GM18861 (cell line): ENCODE data around the gene PTGS1.
"Not testable (repeated sequence)": the region's sequence is repeated elsewhere in the genome, so short reads cannot be mapped to it uniquely, and the experiment has no call there.

ENCODE experiments used
- ATAC-seq: cut with Tn5 transposase; IDR thresholded peaks from one replicate; pipeline ENCODE4 v1.9.1; 2021; ENCODE audit not compliant: unreplicated experiment

The PTGS1 gene

DNA sequence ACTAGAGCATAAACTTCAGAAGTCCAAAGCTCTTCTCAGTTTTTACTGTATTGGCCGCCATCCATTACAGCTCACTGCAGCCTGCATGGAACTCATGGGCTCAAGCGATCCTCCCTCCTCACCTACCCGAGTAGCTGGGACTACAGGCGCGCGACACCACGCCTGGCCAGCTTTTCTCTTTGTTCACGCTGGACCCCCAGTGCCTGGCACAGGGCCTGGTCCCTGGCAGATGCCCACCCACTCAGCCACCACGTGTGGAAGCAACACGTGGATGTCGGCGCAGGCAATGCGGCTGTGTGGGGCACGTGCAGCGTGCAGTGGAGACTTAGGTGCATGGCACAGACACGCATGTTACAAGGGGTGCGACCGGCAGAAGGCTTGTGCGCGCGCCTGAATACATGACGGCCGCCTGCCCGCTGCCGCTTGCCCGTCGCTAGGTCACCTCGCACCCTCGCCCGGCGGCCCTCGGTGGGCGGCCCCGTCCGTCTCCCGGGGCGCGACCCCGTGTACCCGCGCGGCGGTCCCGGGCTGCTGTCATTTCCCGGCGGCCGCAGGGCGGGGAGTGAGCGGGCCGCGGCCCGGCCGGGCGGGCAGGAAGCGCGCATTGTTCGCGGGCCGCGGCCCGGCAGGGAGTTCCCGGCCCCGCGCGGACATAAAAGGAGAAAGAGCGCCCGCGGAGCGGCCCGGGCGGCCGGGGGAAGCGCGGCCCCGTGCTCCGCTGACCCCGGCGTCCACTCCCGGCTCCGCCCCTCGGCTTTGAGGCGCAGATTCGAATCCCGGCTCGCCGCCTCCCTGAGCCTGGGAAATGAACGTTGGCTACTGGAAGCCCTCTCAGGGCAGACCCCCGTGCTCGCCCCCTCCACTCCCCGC lies 24.1 kb upstream of the PTGS1 start:
- ATAC-seq, result no peak

DNA sequence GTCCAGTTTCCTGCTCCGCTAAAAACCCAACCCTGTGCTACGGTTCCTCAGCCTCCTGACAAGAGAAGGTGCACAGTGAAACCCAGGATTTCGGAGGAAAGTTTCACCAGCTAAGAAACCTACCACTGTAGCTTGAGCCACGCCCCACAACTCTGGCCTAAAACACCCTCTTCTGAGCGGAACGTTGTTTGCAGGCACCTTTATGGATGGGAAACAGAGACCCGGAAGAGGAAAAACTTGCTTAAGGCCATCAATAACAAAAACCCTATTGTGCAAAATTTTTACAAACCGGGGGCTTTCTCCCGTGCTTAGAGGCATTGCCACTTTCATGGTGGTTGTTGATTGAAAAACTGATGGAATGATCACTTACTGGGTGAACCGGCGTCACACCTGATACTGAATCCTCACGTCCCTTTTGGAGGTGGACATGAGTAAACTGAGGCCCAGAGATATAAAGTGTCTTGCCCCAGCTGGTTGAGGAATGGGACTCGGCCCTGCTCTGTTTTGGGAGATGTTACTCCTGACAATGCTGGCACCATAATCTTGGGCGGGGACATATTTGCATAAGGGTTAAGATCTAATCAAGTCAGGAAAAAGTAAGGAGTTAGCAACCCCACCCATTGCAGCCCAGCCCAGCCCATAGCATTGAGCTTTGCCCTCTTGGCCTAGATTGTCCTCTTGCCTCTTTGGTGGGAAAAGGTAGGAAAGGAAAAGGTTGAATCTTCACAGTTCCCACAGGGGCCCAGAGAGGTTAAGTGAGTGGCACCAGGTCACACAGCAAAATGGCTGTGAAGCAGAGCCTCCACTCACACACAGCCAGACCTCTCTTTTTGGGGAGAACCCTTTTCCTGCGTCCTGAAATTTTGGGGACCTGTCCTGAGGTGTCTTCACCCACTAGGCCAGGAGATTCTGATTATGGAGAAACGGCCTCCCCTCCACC lies 23.2 kb upstream of the PTGS1 start:
- ATAC-seq, result no peak

DNA sequence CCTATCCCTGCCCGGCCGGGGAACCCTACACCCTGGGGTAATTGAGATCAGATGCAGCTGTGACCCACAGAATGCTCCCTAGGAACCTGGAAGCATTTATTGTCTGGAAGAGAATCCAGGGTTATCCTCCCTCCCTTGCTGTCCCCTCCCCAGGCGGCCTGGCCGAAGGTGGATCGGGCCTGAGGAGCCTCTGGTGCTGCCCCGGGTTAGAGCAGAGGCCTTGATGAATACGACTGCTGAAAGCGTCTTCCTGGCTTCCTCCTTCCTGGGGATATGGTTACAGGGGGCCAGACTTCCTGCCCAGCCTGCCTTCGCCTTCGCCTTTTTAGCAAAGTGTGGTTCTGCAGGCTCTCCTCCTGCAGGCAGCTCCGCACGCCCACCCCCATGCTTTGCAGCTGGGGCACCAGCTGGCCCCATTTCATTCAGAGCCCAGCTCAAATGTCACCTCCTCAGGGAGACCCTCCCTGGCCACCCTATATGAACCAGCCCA lies 22.5 kb upstream of the PTGS1 start:
- no peak for ATAC-seq

DNA sequence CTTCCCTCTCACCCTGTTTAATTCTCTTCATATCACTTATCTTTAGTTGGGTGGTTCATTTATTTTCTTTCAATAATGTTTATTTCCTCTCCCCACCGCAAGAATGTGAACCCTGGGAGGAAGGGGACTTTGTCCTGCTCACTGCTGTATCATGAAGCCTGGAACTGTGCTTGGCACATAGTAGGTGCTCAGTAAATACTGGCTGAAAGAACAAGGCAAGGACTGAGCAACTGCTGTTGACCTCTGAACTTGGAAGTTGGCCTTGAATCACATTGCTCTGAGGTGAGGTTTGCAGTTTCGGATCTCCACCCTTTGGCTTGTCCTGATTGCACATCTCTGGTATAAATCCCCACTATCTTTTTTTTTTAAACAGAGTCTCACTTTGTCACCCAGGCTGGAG lies 22.0 kb upstream of the PTGS1 start:
- no peak for ATAC-seq

DNA sequence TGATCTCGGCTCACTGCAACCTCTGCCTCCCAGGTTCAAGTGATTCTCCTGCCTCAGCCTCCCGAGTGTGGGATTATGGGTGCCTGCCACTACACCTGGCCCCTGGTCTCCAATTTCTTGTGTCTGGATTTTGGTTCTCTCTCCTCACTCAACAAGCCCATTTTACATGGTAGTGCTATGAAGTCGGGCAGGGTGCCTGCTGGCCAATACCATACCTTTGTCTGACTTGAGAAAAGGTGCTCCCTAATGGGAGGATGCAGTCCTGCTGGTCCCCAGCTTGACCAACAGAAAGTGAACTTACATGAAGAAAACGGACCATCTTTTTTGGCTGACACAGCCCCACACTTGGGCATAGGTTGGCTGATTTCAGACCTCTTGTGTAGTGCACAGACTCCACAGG lies 21.6 kb upstream of the PTGS1 start:
- ATAC-seq, result no peak

DNA sequence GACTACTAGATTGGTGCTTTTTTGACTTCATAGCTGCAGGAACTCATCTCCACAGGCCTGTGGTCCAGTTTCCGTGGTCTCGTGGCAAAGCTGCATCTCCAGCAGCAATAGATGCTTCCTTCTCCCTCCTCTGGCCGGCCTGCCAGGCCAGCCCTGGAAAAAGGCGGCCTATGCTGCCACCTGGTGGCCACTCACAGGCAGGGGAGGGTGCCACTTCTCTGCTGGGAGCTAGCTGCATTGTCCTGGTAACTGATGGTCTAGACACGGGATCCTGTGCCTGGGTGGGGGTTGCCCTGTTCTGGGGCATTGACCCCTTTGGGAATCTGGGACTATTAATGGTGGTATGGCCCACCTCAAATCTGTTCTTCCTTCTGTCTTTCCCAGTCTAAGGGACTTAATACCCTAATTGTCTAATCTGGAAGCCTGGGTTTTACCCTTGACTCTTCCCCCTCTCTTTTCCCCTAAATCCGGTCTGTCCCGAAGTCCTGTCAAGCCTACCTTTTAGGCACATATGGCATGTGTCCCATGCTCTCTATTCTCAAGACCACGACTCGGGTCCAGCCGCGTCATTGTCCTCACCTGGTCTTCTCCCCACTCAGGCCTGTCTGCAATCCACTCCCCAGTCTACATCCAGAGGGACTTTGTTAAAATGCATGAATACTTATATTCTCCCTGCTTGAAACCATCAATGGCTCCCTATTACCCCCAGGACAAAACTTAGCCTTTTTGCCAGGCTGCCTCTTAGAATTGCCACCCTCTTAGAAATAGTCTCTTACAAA lies 20.1 kb upstream of the PTGS1 start:
- peak; percentile 66 for ATAC-seq

DNA sequence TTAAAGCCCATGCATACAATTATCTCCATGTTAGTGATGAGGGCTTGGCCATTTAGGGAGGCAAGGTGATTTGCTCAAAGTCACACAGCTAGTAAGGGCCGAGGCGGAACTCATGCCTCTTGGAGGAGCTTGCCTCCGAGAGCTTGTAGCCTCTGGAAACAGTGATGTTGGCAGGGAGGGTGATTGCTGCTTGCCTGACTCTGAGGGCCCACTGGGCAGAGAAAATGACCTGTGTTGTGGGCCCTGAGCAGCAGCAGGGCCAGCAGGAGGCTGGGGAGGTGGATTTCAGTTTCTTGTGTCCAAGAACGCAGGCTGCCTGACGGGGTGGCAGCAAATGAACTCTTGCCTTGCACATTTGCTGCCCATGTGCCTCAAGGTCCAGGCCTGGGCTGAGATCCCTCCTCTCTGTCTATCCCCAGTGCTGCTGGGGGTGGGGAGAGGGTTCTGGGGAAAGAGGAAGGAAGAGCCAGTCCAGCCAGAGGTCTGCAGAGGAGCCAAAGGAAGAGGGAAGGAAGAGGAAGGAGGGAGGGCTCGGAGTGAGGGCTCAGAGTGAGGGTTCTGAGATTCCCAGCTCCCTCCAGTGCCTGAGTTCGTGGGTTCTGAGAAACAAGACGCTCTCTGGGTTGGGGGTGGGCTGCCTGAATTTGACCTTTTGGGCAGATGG lies 16.2 kb upstream of the PTGS1 start:
- ATAC-seq, result no peak

DNA sequence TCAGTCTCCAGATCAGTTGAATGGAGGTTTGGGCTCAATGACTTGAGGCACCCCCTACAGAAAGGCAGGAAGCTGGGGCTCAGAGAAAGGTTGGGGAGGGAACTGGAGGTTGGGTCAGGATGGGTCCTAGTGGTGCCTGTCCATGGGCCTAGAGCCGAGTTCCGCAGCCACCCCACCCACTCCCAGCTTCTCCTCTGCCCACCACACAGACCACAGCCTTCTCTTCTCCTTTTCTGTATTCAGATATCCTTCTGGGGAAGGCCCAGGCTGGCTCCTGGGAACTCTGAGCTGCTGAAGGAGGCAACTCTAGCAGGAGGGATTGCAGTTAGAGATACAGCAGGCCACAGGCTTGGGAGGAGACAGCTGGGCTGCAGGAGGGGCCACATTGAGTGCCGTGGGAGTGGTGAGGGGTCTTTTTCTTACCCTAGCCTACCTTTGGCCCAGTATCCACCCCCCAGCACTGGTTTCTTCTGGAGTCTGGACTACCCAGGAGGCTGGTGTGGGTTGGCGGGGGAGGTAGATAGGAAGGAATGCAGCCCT lies 15.4 kb upstream of the PTGS1 start:
- no peak for ATAC-seq

DNA sequence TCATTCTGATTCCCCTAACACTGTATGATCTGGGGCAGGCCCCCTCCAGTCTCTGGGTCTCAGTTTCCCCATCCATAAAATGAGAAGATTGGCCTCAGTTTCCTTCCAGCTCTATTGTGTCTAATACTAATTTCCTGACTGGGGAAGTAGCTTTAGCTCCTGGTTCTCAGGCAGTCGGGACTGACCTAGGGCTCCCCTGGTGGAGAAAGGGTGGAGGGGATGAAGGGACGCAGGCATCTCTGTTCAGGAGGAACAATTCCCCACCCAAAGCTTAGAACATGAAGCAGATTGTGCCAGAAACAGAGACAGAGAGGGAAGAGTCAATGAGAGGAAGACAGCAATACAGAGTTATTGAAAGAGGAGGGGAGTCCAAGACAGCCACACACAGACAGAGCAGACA lies 14.2 kb upstream of the PTGS1 start:
- ATAC-seq, result no peak

DNA sequence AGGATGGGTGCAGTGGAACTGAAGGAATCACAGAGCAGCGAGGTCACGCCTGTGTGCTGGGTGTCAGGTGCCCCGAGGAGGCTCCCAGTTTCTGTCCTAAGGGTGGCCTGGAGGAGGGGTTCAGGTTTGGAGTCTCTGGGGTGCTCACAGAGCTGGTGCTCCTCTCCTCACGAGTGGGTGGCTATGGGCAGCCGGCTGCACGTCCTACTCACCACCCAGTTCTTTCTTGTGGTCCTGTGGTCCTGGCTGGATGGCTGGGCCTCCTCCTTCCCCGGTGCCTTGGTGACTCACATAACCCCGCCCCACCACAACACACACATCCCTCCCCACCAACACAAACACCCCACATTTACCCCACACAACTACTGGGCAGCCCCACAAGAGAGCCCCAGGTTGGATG lies 9.9 kb upstream of the PTGS1 start:
- ATAC-seq, result no peak

DNA sequence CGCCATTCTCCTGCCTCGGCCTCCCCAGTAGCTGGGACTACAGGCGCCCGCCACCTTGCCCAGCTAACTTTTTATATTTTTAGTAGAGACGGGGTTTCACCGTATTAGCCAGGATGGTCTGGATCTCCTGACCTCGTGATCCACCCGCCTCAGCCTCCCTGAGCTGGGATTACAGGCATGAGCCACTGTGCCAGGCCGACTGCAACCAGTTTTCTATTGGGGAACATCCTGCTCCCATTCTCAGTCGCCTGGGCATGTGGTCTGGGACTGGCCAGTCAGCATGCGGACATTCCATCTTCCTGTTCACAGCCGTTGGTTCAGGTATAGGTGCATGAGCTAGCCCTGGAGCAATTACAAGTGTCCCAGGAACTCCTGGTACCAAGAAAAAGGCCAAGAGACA lies 7.7 kb upstream of the PTGS1 start:
- not testable (repeated sequence) for ATAC-seq

DNA sequence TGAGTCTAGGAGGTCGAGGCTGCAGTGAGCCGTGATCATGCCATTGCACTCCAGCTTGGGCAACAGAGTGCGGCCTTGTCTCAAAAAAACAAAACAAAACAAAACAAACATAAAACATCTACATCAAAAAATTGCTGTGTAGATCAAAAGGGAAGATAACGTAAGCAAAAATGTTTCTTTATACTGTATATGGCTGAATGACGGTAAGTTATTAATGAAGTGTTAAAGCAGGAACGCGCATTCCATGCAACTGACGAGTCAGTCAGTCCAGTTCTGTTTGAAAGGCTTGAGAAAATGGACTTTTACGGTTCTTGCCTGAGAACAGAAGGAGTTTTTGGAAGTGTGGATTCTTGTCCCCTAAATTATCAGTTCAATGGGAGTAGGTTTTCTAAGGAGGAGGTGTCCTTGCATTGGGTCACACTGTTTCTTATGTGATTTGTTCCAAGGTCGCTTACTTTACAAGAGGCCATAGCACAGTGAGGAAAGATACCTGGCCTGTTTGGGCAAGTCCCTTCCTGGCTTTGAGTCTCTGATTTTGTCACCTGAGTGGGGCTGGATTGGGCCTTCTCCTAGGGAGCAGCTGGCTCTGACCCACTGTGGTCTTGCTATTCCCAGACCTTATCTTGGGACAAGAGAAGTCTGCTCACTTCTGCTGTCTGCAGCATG lies 6.6 kb upstream of the PTGS1 start:
- no peak for ATAC-seq

DNA sequence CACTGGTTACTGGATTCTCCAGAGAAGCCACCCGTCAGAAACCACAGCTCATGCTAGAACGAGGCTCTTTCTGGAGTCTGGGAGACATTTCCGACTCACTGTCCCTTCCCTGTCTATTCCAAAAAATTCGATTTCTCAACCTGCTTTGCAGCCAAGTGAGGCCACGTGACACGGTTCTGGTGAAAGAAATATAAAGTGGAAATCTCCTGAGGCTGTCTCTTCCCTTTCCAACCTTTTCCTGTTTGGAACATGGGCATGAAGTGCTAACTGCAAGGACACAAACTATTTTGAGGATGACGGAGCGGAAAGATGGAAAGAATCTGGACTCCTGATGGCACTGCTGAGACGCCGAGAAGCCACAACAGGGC lies 6.1 kb upstream of the PTGS1 start:
- ATAC-seq, result no peak

DNA sequence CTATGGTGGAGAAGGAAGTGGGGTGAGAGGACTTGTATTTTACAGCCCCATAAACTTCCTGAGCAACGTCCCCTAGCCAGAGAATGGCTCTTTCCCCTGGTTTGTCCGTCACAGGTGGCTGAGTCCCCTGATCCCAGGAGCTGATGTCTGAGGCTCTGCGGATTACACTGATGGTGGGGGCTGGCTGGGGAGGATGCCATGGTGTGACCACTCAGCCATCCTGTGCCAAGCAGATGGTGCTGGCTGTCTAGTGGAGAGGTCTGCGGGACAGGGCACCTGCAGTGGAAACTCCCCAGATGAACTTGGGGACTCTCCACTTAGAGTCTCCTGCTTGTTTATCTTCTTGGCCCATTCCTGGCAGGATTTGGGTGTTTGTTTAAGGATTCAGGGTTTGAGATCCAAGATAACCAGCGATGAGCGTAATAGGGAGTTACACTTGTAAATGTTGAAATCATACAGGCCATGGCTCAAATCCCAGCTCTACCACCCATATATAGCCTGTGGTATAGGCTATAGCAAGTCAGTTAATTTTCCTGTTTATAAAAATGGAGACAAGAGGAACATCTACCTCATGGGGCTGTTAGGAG lies 4.7 kb upstream of the PTGS1 start:
- ATAC-seq, result no peak

DNA sequence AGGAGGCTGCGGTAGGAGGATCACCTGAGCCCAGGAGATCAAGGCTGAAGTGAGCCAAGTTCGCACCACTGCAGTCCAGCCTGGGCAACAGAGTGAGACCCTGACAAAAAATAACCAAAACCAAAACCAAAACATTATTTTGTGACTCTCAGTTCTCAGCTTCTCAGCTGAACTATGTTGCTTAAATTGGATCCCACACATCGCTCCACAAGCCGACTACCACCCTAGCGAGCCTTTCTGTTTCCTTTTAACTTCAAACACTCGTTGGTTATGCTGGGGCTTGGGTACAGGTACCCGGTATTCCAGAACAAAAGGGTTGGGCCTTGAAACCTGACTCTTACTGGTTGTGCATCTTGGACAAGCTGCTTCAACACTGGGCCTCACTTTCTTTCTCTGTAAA lies 3.8 kb upstream of the PTGS1 start:
- no peak for ATAC-seq

DNA sequence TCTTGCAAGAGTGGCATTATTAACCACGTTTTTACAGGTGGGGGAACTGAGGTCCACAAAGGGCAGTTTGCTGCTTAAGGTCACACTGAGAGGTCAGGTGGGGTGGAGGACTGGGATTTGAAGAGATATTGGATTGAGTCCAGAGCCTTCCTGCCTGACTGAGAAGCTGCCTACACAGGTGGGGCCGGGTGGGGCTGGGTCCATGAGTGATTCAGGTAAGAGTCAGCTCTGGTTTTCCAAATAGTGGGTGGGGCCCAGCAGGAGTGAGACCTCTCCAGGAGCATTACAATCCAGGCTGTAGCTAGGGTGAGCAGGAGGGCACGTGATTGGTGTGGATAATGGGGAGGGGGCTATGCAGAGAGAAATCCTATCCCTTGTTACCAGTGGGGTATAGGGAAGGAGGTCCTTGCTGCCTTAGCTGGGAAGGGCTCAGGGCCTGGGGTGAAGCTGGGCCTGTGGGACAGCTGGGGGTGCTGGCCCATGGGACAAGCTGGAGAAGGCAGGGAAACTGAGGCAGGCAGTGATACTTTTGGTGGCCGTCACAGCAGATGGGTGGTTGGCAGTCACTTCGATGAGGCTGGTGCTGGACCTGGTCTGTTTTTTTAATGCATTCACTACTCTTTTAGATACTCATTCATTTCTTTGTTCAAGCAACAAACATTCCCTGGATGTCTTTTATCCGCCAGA lies 2.9 kb upstream of the PTGS1 start:
- no peak for ATAC-seq

DNA sequence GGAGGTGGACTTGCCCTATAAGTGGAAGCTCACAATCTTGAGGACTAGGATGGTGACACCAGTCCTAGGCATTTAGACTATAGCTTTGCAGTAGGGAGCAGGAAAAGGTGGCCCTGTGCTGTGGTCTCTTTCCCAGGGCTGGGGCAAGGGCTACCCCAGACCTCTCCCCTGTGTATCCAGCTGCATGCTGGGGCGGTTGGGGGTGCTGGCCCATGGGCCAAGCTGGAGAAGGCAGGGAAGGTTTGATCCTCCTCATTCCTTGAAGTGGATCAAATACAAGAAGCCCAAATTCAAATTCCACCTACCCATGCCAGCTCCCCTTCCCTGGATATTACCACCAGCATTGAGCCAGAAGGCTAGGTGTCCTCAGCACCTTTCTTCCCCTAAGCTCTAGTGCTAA lies 2.2 kb upstream of the PTGS1 start:
- ATAC-seq, result no peak

DNA sequence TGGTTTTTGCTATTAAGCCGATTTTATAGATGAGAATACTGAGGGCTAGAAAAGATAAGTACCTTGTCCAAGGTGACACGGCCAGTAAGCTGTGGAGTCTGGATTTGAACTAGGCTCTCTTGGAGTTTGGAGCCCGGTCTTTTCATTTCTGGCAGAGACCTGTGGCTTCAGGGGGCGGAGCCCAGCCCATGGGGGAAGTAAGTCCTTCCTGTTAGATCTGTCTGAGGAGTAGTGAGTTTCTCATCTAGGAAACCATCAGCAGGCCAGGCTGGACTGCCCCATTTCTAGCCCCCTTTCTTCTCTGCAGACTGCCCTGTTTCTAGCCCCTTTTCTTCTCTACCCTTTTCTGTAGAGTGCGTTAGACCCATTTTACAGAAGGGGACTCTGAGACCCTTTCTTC lies 521 bp upstream of the PTGS1 start:
- peak; percentile 38 for ATAC-seq

DNA sequence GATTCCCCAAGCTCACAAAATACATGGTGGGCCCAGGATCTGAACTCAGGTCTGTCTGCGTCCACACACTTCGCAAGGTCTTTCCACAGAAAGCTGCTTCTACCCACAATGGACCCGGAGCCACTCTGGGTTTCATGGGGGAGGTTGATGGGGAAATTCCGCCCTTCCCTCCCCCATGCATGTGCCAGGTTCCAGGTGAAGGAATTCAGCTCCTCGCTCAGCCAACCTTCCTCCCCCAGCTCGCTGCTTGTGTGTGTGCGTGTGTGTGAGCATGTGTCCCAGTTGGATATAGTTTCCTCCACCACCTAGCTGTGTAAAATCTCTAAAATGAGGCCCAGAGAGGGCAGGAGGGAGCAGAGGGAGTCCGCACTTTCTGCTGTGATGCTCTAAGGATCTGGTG lies 1.0 kb downstream of the PTGS1 start:
- no peak for ATAC-seq
